Measurements from ENCODE around the gene PEX16.

The PEX16 gene

GRCh38 chr11:45918331-45918941 is 759 bp upstream of the PEX16 start:
- H3K9ac ChIP-seq (ENCODE audit: insufficient read length), result peak overlapping the region; percentile 76
- no peaks in the 10 kb centered on the region; the same call in 1 of the 2 replicates for H3K36me3 ChIP-seq (ENCODE audit: insufficient read depth, low read length)
- TF ChIP-seq POLR2AphosphoS5 (IDR thresholded peaks at IDR 0.05; ENCODE audit: borderline replicate concordance, low read depth, low read length), result peak; percentile 86
- TF ChIP-seq EZH2 (IDR thresholded peaks at IDR 0.05), result no peak
- H3K4me3 ChIP-seq, result peak overlapping the region; percentile 93
- DNase-seq (ENCODE audit: low read depth, low spot score), result no peak
- H3K9me3 ChIP-seq (ENCODE audit: low read depth, low read length), result no peaks in the 10 kb centered on the region
- H3K27ac ChIP-seq, result peak overlapping the region; percentile 82; the same call in 1 of the 2 replicates

DNA sequence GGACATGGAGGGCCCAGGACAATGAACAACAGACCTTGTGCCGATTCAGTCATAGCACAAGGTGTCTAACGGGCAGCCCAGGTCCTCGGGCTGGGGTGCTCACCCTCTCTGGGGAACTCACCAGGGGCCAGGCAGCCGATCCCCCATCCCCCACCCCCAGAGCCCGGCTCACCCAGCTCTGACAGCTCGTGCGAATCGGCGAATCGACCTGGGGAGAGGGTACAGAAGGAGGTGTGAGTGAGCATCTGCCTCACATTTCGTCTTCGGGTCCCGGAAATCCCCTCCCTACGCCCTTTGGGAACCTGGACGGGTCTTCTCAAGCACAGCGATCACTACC is 423 bp downstream of the PEX16 start:
- Histone ChIP-seq H3K27ac (no peak overlapping the region), H3K9ac (ENCODE audit: insufficient read length) (peak overlapping the region; percentile 78), H3K36me3 (ENCODE audit: insufficient read depth, low read length) (peaks cover 3% of the 10 kb centered on the region; the same call in 1 of the 2 replicates), H3K9me3 (ENCODE audit: low read depth, low read length) (no peaks in the 10 kb centered on the region), H3K4me3 (peak overlapping the region; percentile 93)
- no peak for DNase-seq (ENCODE audit: low read depth, low spot score)
- TF ChIP-seq FOXP2 (optimal IDR thresholded peaks at IDR 0.05; ENCODE audit: control extremely low read depth, extremely low read length, insufficient read depth) (no peak), POLR2AphosphoS5 (IDR thresholded peaks at IDR 0.05; ENCODE audit: borderline replicate concordance, low read depth, low read length) (no peak), EZH2 (IDR thresholded peaks at IDR 0.05) (no peak)

- TF ChIP-seq FOXP2 (optimal IDR thresholded peaks at IDR 0.05; ENCODE audit: control extremely low read depth, extremely low read length, insufficient read depth) (no peak), EZH2 (IDR thresholded peaks at IDR 0.05) (no peak), POLR2AphosphoS5 (IDR thresholded peaks at IDR 0.05; ENCODE audit: borderline replicate concordance, low read depth, low read length) (no peak)
- no peak overlapping the region for H3K27ac ChIP-seq
- H3K9ac ChIP-seq (ENCODE audit: insufficient read length), result no peak overlapping the region
- H3K4me3 ChIP-seq, result no peak overlapping the region
- no peaks in the 10 kb centered on the region for H3K9me3 ChIP-seq (ENCODE audit: low read depth, low read length)
- peaks cover 3% of the 10 kb centered on the region; the same call in 1 of the 2 replicates for H3K36me3 ChIP-seq (ENCODE audit: insufficient read depth, low read length)
- DNase-seq (ENCODE audit: low read depth, low spot score), result no peak
These were observed 2.2 kb downstream of the PEX16 start for GRCh38 chr11:45915446-45915845.

GRCh38 chr11:45913942-45914635 is 3.6 kb downstream of the PEX16 start:
- no peak for DNase-seq (ENCODE audit: low read depth, low spot score)
- Histone ChIP-seq H3K9me3 (ENCODE audit: low read depth, low read length) (no peaks in the 10 kb centered on the region), H3K4me3 (no peak overlapping the region), H3K9ac (ENCODE audit: insufficient read length) (no peak overlapping the region), H3K36me3 (ENCODE audit: insufficient read depth, low read length) (peaks cover 3% of the 10 kb centered on the region; the same call in 1 of the 2 replicates), H3K27ac (no peak overlapping the region)
- TF ChIP-seq EZH2 (IDR thresholded peaks at IDR 0.05) (no peak), FOXP2 (optimal IDR thresholded peaks at IDR 0.05; ENCODE audit: control extremely low read depth, extremely low read length, insufficient read depth) (no peak), POLR2AphosphoS5 (IDR thresholded peaks at IDR 0.05; ENCODE audit: borderline replicate concordance, low read depth, low read length) (no peak)

DNA sequence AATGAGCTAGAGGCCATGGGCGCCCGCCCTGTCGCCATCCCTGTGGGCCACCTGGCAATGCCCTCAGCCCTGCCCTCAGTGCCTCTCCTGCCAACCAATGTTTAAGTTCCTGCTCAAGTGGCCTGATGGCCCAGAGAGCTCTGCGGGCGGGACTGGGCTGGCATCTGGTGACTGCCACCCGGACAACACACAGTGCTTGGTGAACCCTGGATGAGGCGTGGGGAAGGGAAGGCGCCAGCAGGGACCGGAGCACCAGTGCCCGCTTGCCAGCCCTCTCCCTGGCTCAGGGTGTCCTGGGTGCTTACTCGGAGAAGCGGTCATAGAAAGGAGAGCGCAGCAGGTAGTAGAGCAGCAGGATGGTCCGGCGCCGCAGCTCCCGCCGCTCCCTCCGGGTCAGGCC is 4.2 kb downstream of the PEX16 start:
- Histone ChIP-seq H3K27ac (no peak overlapping the region), H3K9me3 (ENCODE audit: low read depth, low read length) (no peaks in the 10 kb centered on the region), H3K4me3 (no peak overlapping the region), H3K9ac (ENCODE audit: insufficient read length) (no peak overlapping the region), H3K36me3 (ENCODE audit: insufficient read depth, low read length) (peaks cover 3% of the 10 kb centered on the region; the same call in 1 of the 2 replicates)
- no peak for DNase-seq (ENCODE audit: low read depth, low spot score)
- no peak for TF ChIP-seq POLR2AphosphoS5 (IDR thresholded peaks at IDR 0.05; ENCODE audit: borderline replicate concordance, low read depth, low read length)
- no peak for TF ChIP-seq FOXP2 (optimal IDR thresholded peaks at IDR 0.05; ENCODE audit: control extremely low read depth, extremely low read length, insufficient read depth)
- TF ChIP-seq EZH2 (IDR thresholded peaks at IDR 0.05), result no peak

DNA sequence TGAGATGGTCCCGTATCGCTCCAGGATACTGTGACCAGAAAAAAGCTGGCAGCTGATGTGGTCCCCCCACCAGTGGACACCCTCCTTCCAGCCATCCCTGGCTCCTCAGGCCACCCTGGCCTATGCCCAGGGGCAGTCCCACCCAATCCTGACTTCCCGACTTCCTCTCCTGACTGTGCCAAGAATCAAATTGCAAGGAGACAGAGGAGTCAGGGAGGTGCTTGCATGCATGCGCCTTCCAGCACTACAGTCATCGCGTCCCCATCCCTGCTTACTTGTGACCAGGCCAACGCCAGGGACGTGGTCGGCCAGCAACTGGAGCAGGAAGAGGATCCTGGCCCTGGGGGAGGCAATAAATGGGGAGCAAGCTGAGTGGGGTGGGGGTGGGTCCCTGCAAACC is 7.1 kb downstream of the PEX16 start:
- Histone ChIP-seq H3K4me3 (no peak overlapping the region), H3K27ac (no peak overlapping the region), H3K9me3 (ENCODE audit: low read depth, low read length) (no peaks in the 10 kb centered on the region), H3K9ac (ENCODE audit: insufficient read length) (no peak overlapping the region), H3K36me3 (ENCODE audit: insufficient read depth, low read length) (peaks cover 3% of the 10 kb centered on the region; the same call in 1 of the 2 replicates)
- TF ChIP-seq EZH2 (IDR thresholded peaks at IDR 0.05) (no peak), FOXP2 (optimal IDR thresholded peaks at IDR 0.05; ENCODE audit: control extremely low read depth, extremely low read length, insufficient read depth) (no peak), POLR2AphosphoS5 (IDR thresholded peaks at IDR 0.05; ENCODE audit: borderline replicate concordance, low read depth, low read length) (no peak)
- DNase-seq (ENCODE audit: low read depth, low spot score), result no peak

DNA sequence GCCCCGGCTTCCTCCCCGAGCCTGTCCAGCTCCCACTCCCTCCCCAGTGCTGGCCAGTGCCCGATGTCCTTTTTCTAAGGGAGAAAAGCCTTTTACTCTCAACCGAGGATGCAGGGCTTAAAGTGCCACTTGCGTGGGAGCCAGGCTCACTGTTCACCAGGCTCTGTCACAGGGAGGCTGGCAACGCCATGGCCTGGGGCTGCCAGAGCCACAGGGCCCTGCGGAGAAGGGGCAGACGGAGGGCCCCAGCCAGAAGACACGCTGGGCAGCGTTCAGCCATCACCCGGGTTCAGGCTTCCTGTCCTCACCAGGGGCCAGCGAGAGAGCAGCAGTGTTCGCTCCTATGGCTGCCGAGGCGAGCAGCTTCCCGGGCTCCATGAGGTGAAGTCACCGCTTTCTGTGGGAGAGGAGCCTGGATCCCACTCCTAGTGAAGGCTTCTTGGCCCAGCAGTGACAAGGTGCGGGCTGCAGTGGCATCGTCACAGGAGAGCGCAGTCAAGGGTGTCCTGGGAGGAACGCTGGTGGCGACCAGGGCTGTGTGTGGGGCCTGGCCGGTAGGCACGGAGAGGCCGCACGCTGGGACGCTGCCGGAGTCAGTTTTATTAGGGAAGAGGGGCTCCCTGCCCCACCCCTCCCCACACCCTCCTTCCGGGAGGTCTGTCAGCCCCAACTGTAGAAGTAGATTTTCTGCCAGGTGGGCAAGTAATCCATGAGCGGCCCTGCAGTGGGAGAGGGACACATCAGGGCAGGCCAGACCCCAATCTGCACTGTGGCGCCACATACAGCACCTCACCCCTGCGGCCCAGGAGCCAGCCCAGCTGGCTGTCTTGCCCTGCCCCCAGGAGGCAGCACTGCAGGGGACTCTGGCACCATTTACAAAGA is 7.8 kb downstream of the PEX16 start:
- H3K9me3 ChIP-seq (ENCODE audit: low read depth, low read length), result no peaks in the 10 kb centered on the region
- H3K27ac ChIP-seq, result no peak overlapping the region
- H3K9ac ChIP-seq (ENCODE audit: insufficient read length), result no peak overlapping the region
- H3K4me3 ChIP-seq, result no peak overlapping the region
- peaks cover 3% of the 10 kb centered on the region; the same call in 1 of the 2 replicates for H3K36me3 ChIP-seq (ENCODE audit: insufficient read depth, low read length)
- TF ChIP-seq POLR2AphosphoS5 (IDR thresholded peaks at IDR 0.05; ENCODE audit: borderline replicate concordance, low read depth, low read length), result no peak
- no peak for TF ChIP-seq FOXP2 (optimal IDR thresholded peaks at IDR 0.05; ENCODE audit: control extremely low read depth, extremely low read length, insufficient read depth)
- no peak for DNase-seq (ENCODE audit: low read depth, low spot score)

DNA sequence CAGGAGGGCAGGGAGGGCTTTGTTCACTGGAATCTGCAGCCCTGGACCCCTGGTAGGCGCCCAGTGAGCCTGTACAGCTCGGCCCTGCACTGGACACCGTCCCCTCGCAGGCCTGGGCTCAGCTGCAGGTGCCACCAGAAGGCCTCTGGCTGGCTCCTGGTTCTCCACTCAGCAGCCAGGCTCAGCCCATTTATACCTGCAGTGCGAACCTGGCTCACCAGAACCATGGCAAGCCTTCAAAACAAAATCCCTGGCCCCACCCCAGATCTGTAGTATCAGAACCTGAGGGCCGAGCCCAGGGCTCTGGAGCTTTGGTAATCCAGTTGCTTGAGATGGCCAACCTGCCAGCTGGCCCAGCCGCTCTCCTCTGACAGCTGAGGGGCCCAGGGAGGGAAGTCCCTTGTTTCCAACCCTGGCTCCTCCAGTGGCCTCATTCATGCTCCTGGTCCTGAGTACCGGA is 9.7 kb downstream of the PEX16 start:
- TF ChIP-seq EZH2 (IDR thresholded peaks at IDR 0.05) (no peak), POLR2AphosphoS5 (IDR thresholded peaks at IDR 0.05; ENCODE audit: borderline replicate concordance, low read depth, low read length) (peak; percentile 24; the same call in 1 of the 2 replicates)
- DNase-seq (ENCODE audit: low read depth, low spot score), result no peak
- H3K36me3 ChIP-seq (ENCODE audit: insufficient read depth, low read length), result no peaks in the 10 kb centered on the region; the same call in 1 of the 2 replicates
- H3K9me3 ChIP-seq (ENCODE audit: low read depth, low read length), result no peaks in the 10 kb centered on the region
- no peak overlapping the region for H3K4me3 ChIP-seq
- no peak overlapping the region for H3K27ac ChIP-seq
- H3K9ac ChIP-seq (ENCODE audit: insufficient read length), result no peak overlapping the region

Measured in SK-N-MC (cell line).